SK-N-SH (cell line): Measurements from ENCODE around the gene CSF2RB. TPM values are rescaled to one million over a fixed set of nuclear protein-coding genes. Genes with fewer than 3 reads are reported as not detected.

Experiments used
- CTCF ChIA-PET: fragments of 300-600, 350-600 bp; formaldehyde crosslinking; extraction: SDS; loops from one replicate; lab custom pipeline; 2021; lab: Yijun Ruan, JAX
- POLR2A ChIA-PET: fragments of 350-600 bp; sonication (Branson Sonifier 250); formaldehyde crosslinking; extraction: SDS; loops from one replicate; lab custom pipeline; 2020; ENCODE audit warnings: antibody characterized with exemption, inconsistent platforms; lab: Yijun Ruan, JAX
- DNase-seq: peaks from one replicate; pipeline ENCODE4 v3.0.0; 2012
- H2AFZ ChIP-seq: fragments of 200-600 bp; sonication (generic); 2 replicates; pipeline ENCODE4 v1.8.1; 2016; ENCODE audit warnings: antibody characterized with exemption, mild to moderate bottlenecking, low read depth
- H3F3A ChIP-seq: fragments of 200-600 bp; sonication (generic); replicated peaks from 2 replicates; pipeline ENCODE3; 2016; ENCODE audit warnings: antibody characterized with exemption, mild to moderate bottlenecking; ENCODE audit not compliant: insufficient read depth
- H3K27ac ChIP-seq, 2 experiments: fragments of 200-500 bp in 1 of 2; fragments of 200-600 bp in 1 of 2; sonication (Bioruptor generic) in 1 of 2; sonication (generic), shearing (Covaris generic) in 1 of 2; 2 replicates each; pipeline versions ENCODE4 v1.5.1 to v1.6.1; 2014 to 2016; ENCODE audit warnings: low read depth in 2 of 2, inconsistent platforms in 1 of 2, low read length in 1 of 2, mild to moderate bottlenecking in 1 of 2, mixed read lengths in 1 of 2
- H3K27me3 ChIP-seq: fragments of 200-600 bp; sonication (generic), shearing (Covaris generic); 2 replicates; pipeline ENCODE4 v1.6.1; 2016; ENCODE audit warnings: mixed run types; ENCODE audit not compliant: insufficient read depth
- H3K36me3 ChIP-seq, 2 experiments: fragments of 200-500 bp in 1 of 2; fragments of 200-600 bp in 1 of 2; sonication (Bioruptor generic) in 1 of 2; sonication (generic) in 1 of 2; replicated peaks in 1 of 2; 2 replicates each; pipeline versions ENCODE3 to v1.5.1; 2014 to 2016; ENCODE audit warnings: low read length in 1 of 2, mild to moderate bottlenecking in 1 of 2; ENCODE audit not compliant: insufficient read depth in 2 of 2, control insufficient read depth in 1 of 2
- H3K4me1 ChIP-seq, 2 experiments: fragments of 200-500 bp in 1 of 2; fragments of 200-600 bp in 1 of 2; sonication (Bioruptor generic) in 1 of 2; sonication (generic), shearing (Covaris generic) in 1 of 2; 2 replicates each; pipeline versions ENCODE4 v1.5.1 to v1.6.1; 2014 to 2016; ENCODE audit warnings: low read depth in 1 of 2, low read length in 1 of 2, mixed run types in 1 of 2; ENCODE audit not compliant: insufficient read depth in 2 of 2, control insufficient read depth in 1 of 2
- H3K4me2 ChIP-seq: fragments of 200-600 bp; sonication (generic), shearing (Covaris generic); 2 replicates; pipeline ENCODE4 v1.6.1; 2017; ENCODE audit warnings: mixed run types
- H3K4me3 ChIP-seq, 2 experiments: fragments of 200-500 bp in 1 of 2; fragments of 200-600 bp in 1 of 2; sonication (Bioruptor generic) in 1 of 2; sonication (generic), shearing (Covaris generic) in 1 of 2; 2 replicates each; pipeline versions ENCODE4 v1.5.1 to v1.8.1; 2014 to 2016; ENCODE audit warnings: low read depth in 2 of 2, inconsistent platforms in 1 of 2, low read length in 1 of 2, mild to moderate bottlenecking in 1 of 2, mixed read lengths in 1 of 2, moderate library complexity in 1 of 2
- H3K79me2 ChIP-seq: fragments of 200-600 bp; sonication (generic); 2 replicates; pipeline ENCODE4 v1.8.1; 2017; ENCODE audit warnings: mild to moderate bottlenecking; ENCODE audit not compliant: insufficient read depth
- H3K9ac ChIP-seq: fragments of 200-600 bp; sonication (generic); 2 replicates; pipeline ENCODE4 v1.6.1; 2017; ENCODE audit warnings: mixed run types
- H3K9me2 ChIP-seq: fragments of 200-600 bp; sonication (generic); 2 replicates; pipeline ENCODE4 v1.6.1; 2017; ENCODE audit warnings: mixed run types
- H3K9me3 ChIP-seq: fragments of 200-600 bp; sonication (generic); 2 replicates; pipeline ENCODE4 v1.6.1; 2017; ENCODE audit warnings: mixed run types, mild to moderate bottlenecking, moderate library complexity
- H4K20me1 ChIP-seq: fragments of 200-600 bp; sonication (generic); 2 replicates; pipeline ENCODE4 v1.6.1; 2017; ENCODE audit warnings: mild to moderate bottlenecking, mixed run types; ENCODE audit not compliant: insufficient read depth
- ELF1 ChIP-seq: IDR thresholded peaks from 2 replicates; pipeline ENCODE4 v1.4.0; 2012
- EP300 ChIP-seq, 2 experiments: IDR thresholded peaks; 2 replicates each; pipeline versions ENCODE4 v1.4.0 to v1.6.1; 2012; ENCODE audit warnings: borderline replicate concordance in 1 of 2, low read depth in 1 of 2, low read length in 1 of 2
- FOSL2 ChIP-seq: IDR thresholded peaks from 2 replicates; pipeline ENCODE4 v1.4.0; 2012; ENCODE audit warnings: low read depth, mild to moderate bottlenecking, moderate library complexity, borderline replicate concordance
- FOXJ3 ChIP-seq: sonication (generic); formaldehyde crosslinking; IDR thresholded peaks from 2 replicates; pipeline ENCODE4 v1.5.1; 2020; ENCODE audit warnings: mild to moderate bottlenecking, missing genetic modification reagents
- FOXM1 ChIP-seq: IDR thresholded peaks from 2 replicates; pipeline ENCODE4 v1.4.0; 2012; ENCODE audit warnings: low read depth, mild to moderate bottlenecking
- GABPA ChIP-seq: IDR thresholded peaks from 2 replicates; pipeline ENCODE4 v1.4.0; 2012; ENCODE audit warnings: low read depth, mild to moderate bottlenecking
- GATA2 ChIP-seq: sonication (generic); formaldehyde crosslinking; IDR thresholded peaks from 2 replicates; pipeline ENCODE4 v1.5.0; 2020; ENCODE audit warnings: mild to moderate bottlenecking, missing genetic modification reagents
- MEF2A ChIP-seq: IDR thresholded peaks from 2 replicates; pipeline ENCODE4 v1.4.0; 2012; ENCODE audit warnings: low read depth, borderline replicate concordance
- NRF1 ChIP-seq: IDR thresholded peaks from 2 replicates; pipeline ENCODE4 v1.6.1; 2012; ENCODE audit warnings: low read depth, mild to moderate bottlenecking, low read length
- RFX5 ChIP-seq: IDR thresholded peaks from 2 replicates; pipeline ENCODE4 v1.6.1; 2012; ENCODE audit warnings: mild to moderate bottlenecking, improper control_type of control experiment, low read length
- SIN3A ChIP-seq: IDR thresholded peaks from 2 replicates; pipeline ENCODE4 v1.6.1; 2012; ENCODE audit warnings: low read depth, mild to moderate bottlenecking, low read length, moderate library complexity, borderline replicate concordance
- SMC3 ChIP-seq: IDR thresholded peaks from 2 replicates; pipeline ENCODE4 v1.6.1; 2012; ENCODE audit warnings: low read depth, low read length, improper control_type of control experiment
- TAF1 ChIP-seq: IDR thresholded peaks from 2 replicates; pipeline ENCODE4 v1.6.1; 2012; ENCODE audit warnings: low read depth, mild to moderate bottlenecking, low read length, moderate library complexity, borderline replicate concordance
- TCF12 ChIP-seq: IDR thresholded peaks from 2 replicates; pipeline ENCODE4 v1.4.0; 2012
- YY1 ChIP-seq: IDR thresholded peaks from 2 replicates; pipeline ENCODE4 v1.4.0; 2012; ENCODE audit warnings: low read depth, mild to moderate bottlenecking
- WGBS: methylation state at CpG from one replicate; pipeline ENCODE4 v1.1.6; 2017; ENCODE audit warnings: low lambda C conversion rate; 5-methylcytosine and 5-hydroxymethylcytosine counted together
- polyA plus RNA-seq, 3 experiments: library from polyadenylated mRNA; depleted of rRNA; stranded (reverse); fragments of >200 nt; gene quantifications; 2 replicates each; pipeline ENCODE4 v1.2.3, GENCODE V29; 2012
- TF ChIP-seq, protein P1 (sequence below): fragments of 150-350 bp; IDR thresholded peaks from 2 replicates; pipeline ENCODE4 v1.6.1; 2016; ENCODE audit warnings: mild to moderate bottlenecking, low read depth, low read length
- TF ChIP-seq, protein P2 (sequence below): IDR thresholded peaks from 2 replicates; pipeline ENCODE4; 2012
- TF ChIP-seq, protein P3 (sequence below): fragments of 200-600 bp; sonication (generic); IDR thresholded peaks from 2 replicates; pipeline ENCODE4 v1.6.1; 2017; ENCODE audit warnings: antibody characterized with exemption, mild to moderate bottlenecking, moderate library complexity
- TF ChIP-seq, protein P4 (sequence below): IDR thresholded peaks from 2 replicates; pipeline ENCODE4 v1.6.1; 2012; ENCODE audit warnings: mild to moderate bottlenecking, low read depth, low read length, moderate library complexity

The CSF2RB gene
- polyA plus RNA-seq, 1 of the 3 experiments (the other 2 are of a cell fraction), result not detected

DNA sequence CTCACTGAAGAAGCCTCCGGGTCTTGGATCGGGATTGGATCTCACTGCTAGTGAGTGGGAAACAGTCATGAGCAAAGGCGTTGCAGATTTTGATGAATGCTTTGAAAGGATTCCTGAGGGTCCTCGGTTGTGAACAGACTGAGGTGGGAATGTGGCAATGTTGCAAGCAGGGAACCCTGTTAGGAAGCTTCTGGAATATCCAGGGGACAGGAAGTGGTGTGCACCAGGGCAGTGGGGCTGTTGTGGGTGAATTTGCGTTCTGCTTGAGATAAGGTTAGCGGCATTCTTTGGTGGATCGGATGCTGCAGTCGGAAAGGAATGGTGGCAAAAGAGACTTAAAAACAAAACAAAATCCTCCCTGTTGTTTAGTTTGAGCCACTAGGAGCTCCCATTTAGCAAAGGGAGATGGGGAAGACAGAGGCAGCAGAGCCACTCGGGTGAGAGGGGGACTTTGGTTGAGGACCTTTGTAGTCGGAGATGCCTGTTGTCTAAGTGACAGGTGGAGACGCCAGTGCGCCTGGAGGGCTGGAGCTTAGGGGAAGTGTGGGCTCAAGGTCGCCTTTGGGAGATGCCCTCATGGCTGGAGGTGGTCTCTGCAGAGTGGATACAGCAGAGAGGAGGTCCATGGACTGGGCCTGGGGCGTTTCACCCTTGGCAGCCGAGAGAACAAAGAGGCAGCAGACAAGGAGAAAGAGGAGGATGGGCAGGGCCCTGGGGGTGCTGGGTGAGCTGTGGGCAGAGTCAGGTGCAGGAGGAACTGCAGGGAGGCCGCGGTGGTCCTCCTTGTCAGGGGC, 37.6 kb downstream of the CSF2RB start:
- H4K20me1 ChIP-seq, result no peaks in the 10 kb centered on the region
- no peaks in the 10 kb centered on the region for H3K9me2 ChIP-seq
- no peak overlapping the region for H3K4me2 ChIP-seq
- no peak overlapping the region for H2AFZ ChIP-seq
- TF ChIP-seq, protein P1, sequence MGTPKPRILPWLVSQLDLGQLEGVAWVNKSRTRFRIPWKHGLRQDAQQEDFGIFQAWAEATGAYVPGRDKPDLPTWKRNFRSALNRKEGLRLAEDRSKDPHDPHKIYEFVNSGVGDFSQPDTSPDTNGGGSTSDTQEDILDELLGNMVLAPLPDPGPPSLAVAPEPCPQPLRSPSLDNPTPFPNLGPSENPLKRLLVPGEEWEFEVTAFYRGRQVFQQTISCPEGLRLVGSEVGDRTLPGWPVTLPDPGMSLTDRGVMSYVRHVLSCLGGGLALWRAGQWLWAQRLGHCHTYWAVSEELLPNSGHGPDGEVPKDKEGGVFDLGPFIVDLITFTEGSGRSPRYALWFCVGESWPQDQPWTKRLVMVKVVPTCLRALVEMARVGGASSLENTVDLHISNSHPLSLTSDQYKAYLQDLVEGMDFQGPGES, result no peak
- TF ChIP-seq RFX5 (no peak), SIN3A (no peak), MEF2A (no peak), SMC3 (no peak), GATA2 (no peak), FOSL2 (no peak), FOXJ3 (CRISPR knock-in tag) (no peak), TAF1 (no peak), ELF1 (no peak), FOXM1 (no peak), TCF12 (no peak), EP300 (IDR thresholded peaks at IDR 0.05; ENCODE audit: borderline replicate concordance in 1 of 2, low read depth in 1 of 2, low read length in 1 of 2) (no peak), GABPA (no peak), NRF1 (no peak), YY1 (no peak)
- TF ChIP-seq, protein P2, sequence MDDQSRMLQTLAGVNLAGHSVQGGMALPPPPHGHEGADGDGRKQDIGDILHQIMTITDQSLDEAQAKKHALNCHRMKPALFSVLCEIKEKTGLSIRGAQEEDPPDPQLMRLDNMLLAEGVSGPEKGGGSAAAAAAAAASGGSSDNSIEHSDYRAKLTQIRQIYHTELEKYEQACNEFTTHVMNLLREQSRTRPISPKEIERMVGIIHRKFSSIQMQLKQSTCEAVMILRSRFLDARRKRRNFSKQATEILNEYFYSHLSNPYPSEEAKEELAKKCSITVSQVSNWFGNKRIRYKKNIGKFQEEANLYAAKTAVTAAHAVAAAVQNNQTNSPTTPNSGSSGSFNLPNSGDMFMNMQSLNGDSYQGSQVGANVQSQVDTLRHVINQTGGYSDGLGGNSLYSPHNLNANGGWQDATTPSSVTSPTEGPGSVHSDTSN, result no peak
- TF ChIP-seq, protein P3, sequence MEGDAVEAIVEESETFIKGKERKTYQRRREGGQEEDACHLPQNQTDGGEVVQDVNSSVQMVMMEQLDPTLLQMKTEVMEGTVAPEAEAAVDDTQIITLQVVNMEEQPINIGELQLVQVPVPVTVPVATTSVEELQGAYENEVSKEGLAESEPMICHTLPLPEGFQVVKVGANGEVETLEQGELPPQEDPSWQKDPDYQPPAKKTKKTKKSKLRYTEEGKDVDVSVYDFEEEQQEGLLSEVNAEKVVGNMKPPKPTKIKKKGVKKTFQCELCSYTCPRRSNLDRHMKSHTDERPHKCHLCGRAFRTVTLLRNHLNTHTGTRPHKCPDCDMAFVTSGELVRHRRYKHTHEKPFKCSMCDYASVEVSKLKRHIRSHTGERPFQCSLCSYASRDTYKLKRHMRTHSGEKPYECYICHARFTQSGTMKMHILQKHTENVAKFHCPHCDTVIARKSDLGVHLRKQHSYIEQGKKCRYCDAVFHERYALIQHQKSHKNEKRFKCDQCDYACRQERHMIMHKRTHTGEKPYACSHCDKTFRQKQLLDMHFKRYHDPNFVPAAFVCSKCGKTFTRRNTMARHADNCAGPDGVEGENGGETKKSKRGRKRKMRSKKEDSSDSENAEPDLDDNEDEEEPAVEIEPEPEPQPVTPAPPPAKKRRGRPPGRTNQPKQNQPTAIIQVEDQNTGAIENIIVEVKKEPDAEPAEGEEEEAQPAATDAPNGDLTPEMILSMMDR, result no peak
- TF ChIP-seq, protein P4, sequence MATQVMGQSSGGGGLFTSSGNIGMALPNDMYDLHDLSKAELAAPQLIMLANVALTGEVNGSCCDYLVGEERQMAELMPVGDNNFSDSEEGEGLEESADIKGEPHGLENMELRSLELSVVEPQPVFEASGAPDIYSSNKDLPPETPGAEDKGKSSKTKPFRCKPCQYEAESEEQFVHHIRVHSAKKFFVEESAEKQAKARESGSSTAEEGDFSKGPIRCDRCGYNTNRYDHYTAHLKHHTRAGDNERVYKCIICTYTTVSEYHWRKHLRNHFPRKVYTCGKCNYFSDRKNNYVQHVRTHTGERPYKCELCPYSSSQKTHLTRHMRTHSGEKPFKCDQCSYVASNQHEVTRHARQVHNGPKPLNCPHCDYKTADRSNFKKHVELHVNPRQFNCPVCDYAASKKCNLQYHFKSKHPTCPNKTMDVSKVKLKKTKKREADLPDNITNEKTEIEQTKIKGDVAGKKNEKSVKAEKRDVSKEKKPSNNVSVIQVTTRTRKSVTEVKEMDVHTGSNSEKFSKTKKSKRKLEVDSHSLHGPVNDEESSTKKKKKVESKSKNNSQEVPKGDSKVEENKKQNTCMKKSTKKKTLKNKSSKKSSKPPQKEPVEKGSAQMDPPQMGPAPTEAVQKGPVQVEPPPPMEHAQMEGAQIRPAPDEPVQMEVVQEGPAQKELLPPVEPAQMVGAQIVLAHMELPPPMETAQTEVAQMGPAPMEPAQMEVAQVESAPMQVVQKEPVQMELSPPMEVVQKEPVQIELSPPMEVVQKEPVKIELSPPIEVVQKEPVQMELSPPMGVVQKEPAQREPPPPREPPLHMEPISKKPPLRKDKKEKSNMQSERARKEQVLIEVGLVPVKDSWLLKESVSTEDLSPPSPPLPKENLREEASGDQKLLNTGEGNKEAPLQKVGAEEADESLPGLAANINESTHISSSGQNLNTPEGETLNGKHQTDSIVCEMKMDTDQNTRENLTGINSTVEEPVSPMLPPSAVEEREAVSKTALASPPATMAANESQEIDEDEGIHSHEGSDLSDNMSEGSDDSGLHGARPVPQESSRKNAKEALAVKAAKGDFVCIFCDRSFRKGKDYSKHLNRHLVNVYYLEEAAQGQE, result no peak
- CTCF ChIA-PET, result no interaction called here
- no peak overlapping the region for H3K4me3 ChIP-seq
- H3K9ac ChIP-seq, result no peak overlapping the region
- 60% methylated on average over 17 of the region's 17 CpGs for WGBS
- H3K4me1 ChIP-seq, result no peaks in the 10 kb centered on the region
- no peaks in the 10 kb centered on the region for H3K9me3 ChIP-seq
- H3F3A ChIP-seq, result no peaks in the 10 kb centered on the region
- no peak overlapping the region for H3K27ac ChIP-seq
- no peaks in the 10 kb centered on the region; the same call in 1 of the 2 replicates for H3K27me3 ChIP-seq
- no peaks in the 10 kb centered on the region for H3K36me3 ChIP-seq
- H3K79me2 ChIP-seq, result no peaks in the 10 kb centered on the region
- POLR2A ChIA-PET, result no interaction called here
- no peak for DNase-seq
